ENCODE results near the gene DENND1B. TPM values are rescaled to one million over a fixed set of nuclear protein-coding genes. Genes with fewer than 3 reads are reported as not detected.
A peak's percentile ranks its signal among the peaks of the same experiment; 100 is the strongest.

The DENND1B gene
- total and polyA plus RNA-seq, 2 of the 13 experiments (the other 11 are each of a cell fraction or from before 2014, with no cell fraction given) = 2.6 to 5.7 TPM

DNA sequence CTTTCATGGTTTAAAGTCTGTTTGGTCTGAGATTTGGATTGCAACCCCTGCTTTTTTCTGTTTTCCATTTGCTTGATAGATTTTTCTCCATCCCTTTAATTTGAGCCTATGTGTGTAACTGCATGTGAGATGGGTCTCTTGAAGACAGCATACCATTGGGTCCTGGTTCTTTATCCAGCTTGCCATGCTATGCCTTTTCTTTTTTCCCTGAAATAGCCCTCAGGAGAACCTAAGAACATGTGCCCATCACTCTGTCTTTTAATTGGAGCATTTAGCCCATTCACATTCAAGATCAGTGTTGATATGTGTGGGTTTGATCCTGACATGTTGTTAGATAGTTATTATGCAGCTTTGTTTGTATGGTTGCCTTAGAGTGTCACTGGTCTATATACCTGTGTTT lies 21.7 kb upstream of the DENND1B start:
- intact Hi-C loops (cut with micrococcal nuclease; ENCODE audit: unreplicated experiment) = no loop called here
- Histone ChIP-seq H3K27me3 (ENCODE audit: control insufficient read depth in 1 of 2, insufficient read depth in 2 of 2, low read length in 2 of 2) (no peaks in the 10 kb centered on the region), H2AFZ (ENCODE audit: low read length) (no peak overlapping the region), H3K36me3 (replicated peaks in 1 of 2; ENCODE audit: control insufficient read depth in 1 of 2, insufficient read depth in 2 of 2, low read length in 2 of 2) (no peaks in the 10 kb centered on the region), H3K4me1 (ENCODE audit: insufficient read depth, low read length) (peaks cover 13% of the 10 kb centered on the region; the same call in 1 of the 2 replicates), H3K4me3 (replicated peaks in 1 of 3; ENCODE audit: insufficient read depth in 1 of 3, low read depth in 2 of 3, low read length in 3 of 3) (no peak overlapping the region), H3K9ac (ENCODE audit: insufficient read depth, low read depth, low read length) (no peak overlapping the region), H4K20me1 (ENCODE audit: insufficient read depth, low read length) (no peaks in the 10 kb centered on the region), H3K9me3 (ENCODE audit: low read length) (peaks cover 14% of the 10 kb centered on the region), H3K4me2 (ENCODE audit: low read depth, low read length) (no peak overlapping the region), H3K79me2 (ENCODE audit: insufficient read depth, low read length) (no peaks in the 10 kb centered on the region), H3K27ac (ENCODE audit: extremely low read length, insufficient read depth, low read length) (no peak overlapping the region)
- BruUV-seq (replicated peaks) = no TSS peak
- CTCF ChIA-PET (ENCODE audit: low intra/inter-chr PET ratio, low total read pairs) = no interaction called here
- no peak for DNase-seq (ENCODE audit: low spot score)
- TF ChIP-seq LBX2 (CRISPR knock-in tag; IDR thresholded peaks at IDR 0.05; ENCODE audit: borderline replicate concordance) (no peak), ZNF605 (CRISPR knock-in tag; IDR thresholded peaks at IDR 0.05) (no peak)
- in situ Hi-C loops (cut with HindIII; ENCODE audit: extremely low pct_ligation_motif_present, low pct_unique_long_range_greater_than_20kb) = no loop called here
- POLR2A ChIA-PET = no interaction called here
- ATAC-seq = no peak
- no peak for FAIRE-seq

GRCh38 chr1:197788741-197789739 lies 13.8 kb upstream of the DENND1B start:
- Histone ChIP-seq H3K4me1 (ENCODE audit: insufficient read depth, low read length) (no peaks in the 10 kb centered on the region), H3K36me3 (replicated peaks in 1 of 2; ENCODE audit: control insufficient read depth in 1 of 2, insufficient read depth in 2 of 2, low read length in 2 of 2) (no peaks in the 10 kb centered on the region), H3K9me3 (ENCODE audit: low read length) (no peaks in the 10 kb centered on the region), H3K27me3 (ENCODE audit: control insufficient read depth in 1 of 2, insufficient read depth in 2 of 2, low read length in 2 of 2) (no peaks in the 10 kb centered on the region), H4K20me1 (ENCODE audit: insufficient read depth, low read length) (no peaks in the 10 kb centered on the region), H3K4me3 (replicated peaks in 1 of 3; ENCODE audit: insufficient read depth in 1 of 3, low read depth in 2 of 3, low read length in 3 of 3) (no peak overlapping the region), H3K9ac (ENCODE audit: insufficient read depth, low read depth, low read length) (no peak overlapping the region), H2AFZ (ENCODE audit: low read length) (no peak overlapping the region), H3K27ac (ENCODE audit: extremely low read length, insufficient read depth, low read length) (no peak overlapping the region), H3K79me2 (ENCODE audit: insufficient read depth, low read length) (no peaks in the 10 kb centered on the region), H3K4me2 (ENCODE audit: low read depth, low read length) (no peak overlapping the region)
- no TSS peak for BruUV-seq (replicated peaks)
- FAIRE-seq = no peak
- ATAC-seq = peak; percentile 51
- in situ Hi-C loops (cut with HindIII; ENCODE audit: extremely low pct_ligation_motif_present, low pct_unique_long_range_greater_than_20kb) (no loop called here), intact Hi-C loops (cut with micrococcal nuclease; ENCODE audit: unreplicated experiment) (no loop called here)
- no peak for DNase-seq (ENCODE audit: low spot score)
- POLR2A ChIA-PET = no interaction called here
- CTCF ChIA-PET (ENCODE audit: low intra/inter-chr PET ratio, low total read pairs) = no interaction called here
- 13% methylated on average over 3 of the region's 3 CpGs for WGBS (ENCODE audit: low lambda C conversion rate)
- no peak for TF ChIP-seq ZMYM3 (CRISPR knock-in tag; IDR thresholded peaks at IDR 0.05)
- no peak for TF ChIP-seq ZNF230 (CRISPR knock-in tag; IDR thresholded peaks at IDR 0.05)
- TF ChIP-seq DBP (CRISPR knock-in tag; IDR thresholded peaks at IDR 0.05; ENCODE audit: not compliant biosample characterization) = no peak
- no peak for TF ChIP-seq PLRG1 (conservative IDR thresholded peaks at IDR 0.05)
- TF ChIP-seq, protein P1, sequence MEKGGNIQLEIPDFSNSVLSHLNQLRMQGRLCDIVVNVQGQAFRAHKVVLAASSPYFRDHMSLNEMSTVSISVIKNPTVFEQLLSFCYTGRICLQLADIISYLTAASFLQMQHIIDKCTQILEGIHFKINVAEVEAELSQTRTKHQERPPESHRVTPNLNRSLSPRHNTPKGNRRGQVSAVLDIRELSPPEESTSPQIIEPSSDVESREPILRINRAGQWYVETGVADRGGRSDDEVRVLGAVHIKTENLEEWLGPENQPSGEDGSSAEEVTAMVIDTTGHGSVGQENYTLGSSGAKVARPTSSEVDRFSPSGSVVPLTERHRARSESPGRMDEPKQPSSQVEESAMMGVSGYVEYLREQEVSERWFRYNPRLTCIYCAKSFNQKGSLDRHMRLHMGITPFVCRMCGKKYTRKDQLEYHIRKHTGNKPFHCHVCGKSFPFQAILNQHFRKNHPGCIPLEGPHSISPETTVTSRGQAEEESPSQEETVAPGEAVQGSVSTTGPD (CRISPR knock-in tag; IDR thresholded peaks at IDR 0.05) = no peak
- TF ChIP-seq ZIK1 (CRISPR knock-in tag; IDR thresholded peaks at IDR 0.05; ENCODE audit: borderline replicate concordance, low read depth) = no peak
- TF ChIP-seq SMARCC2 (IDR thresholded peaks at IDR 0.05) = no peak
- no peak for TF ChIP-seq ARHGAP35 (CRISPR knock-in tag; IDR thresholded peaks at IDR 0.05; ENCODE audit: borderline replicate concordance)
- no peak for TF ChIP-seq HES4 (CRISPR knock-in tag; IDR thresholded peaks at IDR 0.05; ENCODE audit: borderline replicate concordance)
- TF ChIP-seq AHR (CRISPR knock-in tag; IDR thresholded peaks at IDR 0.05) = no peak
- TF ChIP-seq KLF6 (CRISPR knock-in tag; IDR thresholded peaks at IDR 0.05) = no peak
- no peak for TF ChIP-seq SATB2 (CRISPR knock-in tag; IDR thresholded peaks at IDR 0.05)
- no peak for TF ChIP-seq ZFP36L2 (CRISPR knock-in tag; IDR thresholded peaks at IDR 0.05)
- TF ChIP-seq CEBPB (IDR thresholded peaks at IDR 0.05; ENCODE audit: borderline replicate concordance, low read depth, low read length) = no peak
- no peak for TF ChIP-seq BRCA1 (CRISPR knock-in tag; IDR thresholded peaks at IDR 0.05)
